NCI-H2196 (cell line): ENCODE results near the gene ZNF83.
"Not testable (repeated sequence)": the region's sequence is repeated elsewhere in the genome, so short reads cannot be mapped to it uniquely, and the experiment has no call there.

Experiments
- DNase-seq: peaks from one replicate; lab custom pipeline; 2025; ENCODE audit not compliant: unreplicated experiment; lab: John Stamatoyannopoulos, UW

ZNF83 gene

GRCh38 chr19:52637718-52638585, at the start of gene ZNF83:
Gene ZNF83, minus strand, starts transcription at chr19:52638355.
- DNase-seq, result peak; percentile 93

GRCh38 chr19:52687684-52688083, 49.5 kb upstream of the ZNF83 start:
- DNase-seq, result no peak

GRCh38 chr19:52685811-52686210, 47.7 kb upstream of the ZNF83 start:
- no peak for DNase-seq

- not testable (repeated sequence) for DNase-seq
These were observed 43.1 kb upstream of the ZNF83 start for GRCh38 chr19:52681216-52681615.

- DNase-seq, result no peak
These were observed 41.4 kb upstream of the ZNF83 start for GRCh38 chr19:52679598-52679997.

GRCh38 chr19:52675239-52675638, 37.1 kb upstream of the ZNF83 start:
- DNase-seq, result not testable (repeated sequence)

GRCh38 chr19:52673014-52673413, 34.9 kb upstream of the ZNF83 start:
- DNase-seq, result no peak

- DNase-seq, result no peak
These were observed 31.9 kb upstream of the ZNF83 start for GRCh38 chr19:52670046-52670445.

- no peak for DNase-seq
These were observed 31.4 kb upstream of the ZNF83 start for GRCh38 chr19:52669586-52669985.

- DNase-seq, result no peak
These were observed 29.8 kb upstream of the ZNF83 start for GRCh38 chr19:52667972-52668371.

- no peak for DNase-seq
These were observed 28.4 kb upstream of the ZNF83 start for GRCh38 chr19:52666506-52666905.

- DNase-seq, result no peak
These were observed 27.4 kb upstream of the ZNF83 start for GRCh38 chr19:52665529-52665928.

GRCh38 chr19:52665027-52665426, 26.9 kb upstream of the ZNF83 start:
- DNase-seq, result no peak

- no peak for DNase-seq
These were observed 26.3 kb upstream of the ZNF83 start for GRCh38 chr19:52664461-52664860.

- DNase-seq, result no peak
These were observed 24.5 kb upstream of the ZNF83 start for GRCh38 chr19:52662631-52663030.

- DNase-seq, result no peak
These were observed 22.8 kb upstream of the ZNF83 start for GRCh38 chr19:52660981-52661380.

- no peak for DNase-seq
These were observed 20.9 kb upstream of the ZNF83 start for GRCh38 chr19:52659013-52659412.

- DNase-seq, result no peak
These were observed 20.4 kb upstream of the ZNF83 start for GRCh38 chr19:52658595-52658994.

- DNase-seq, result no peak
These were observed 15.0 kb upstream of the ZNF83 start for GRCh38 chr19:52653161-52653560.

GRCh38 chr19:52651956-52652355, 13.8 kb upstream of the ZNF83 start:
- no peak for DNase-seq

- DNase-seq, result no peak
These were observed 10.3 kb upstream of the ZNF83 start for GRCh38 chr19:52648336-52649016.

- no peak for DNase-seq
These were observed 8.5 kb upstream of the ZNF83 start for GRCh38 chr19:52646571-52647217.
